HepG2 (cell line): ENCODE measurements around the gene PRSS36. TPM values are rescaled to one million over a fixed set of nuclear protein-coding genes. Genes with fewer than 3 reads are reported as not detected.

Experiments
- AGO2 ChIP-seq: fragments of 200-400 bp; formaldehyde crosslinking; optimal IDR thresholded peaks from 2 replicates; pipeline ENCODE3; 2017; ENCODE audit warnings: mild to moderate bottlenecking, low read depth, low read length, moderate library complexity
- BCL6 ChIP-seq: IDR thresholded peaks from 2 replicates; pipeline ENCODE4 v1.6.1; 2016; ENCODE audit warnings: missing genetic modification reagents, missing compliant biosample characterization
- BRCA1 ChIP-seq: sonication (generic); formaldehyde crosslinking; IDR thresholded peaks from 2 replicates; pipeline ENCODE4 v1.4.0; 2020; ENCODE audit warnings: missing genetic modification reagents
- CREM ChIP-seq, 2 experiments: sonication (generic) in 1 of 2; formaldehyde crosslinking in 1 of 2; IDR thresholded peaks; 2 replicates each; pipeline versions ENCODE4 v1.4.0 to v1.6.1; 2016 to 2020; ENCODE audit warnings: antibody characterized with exemption in 1 of 2, mild to moderate bottlenecking in 1 of 2, missing genetic modification reagents in 1 of 2
- GRHL1 ChIP-seq: sonication (generic); formaldehyde crosslinking; conservative IDR thresholded peaks from 2 replicates; pipeline ENCODE4 v1.8.0; 2022; ENCODE audit warnings: missing genetic modification reagents
- HCFC1 ChIP-seq: fragments of 150-350 bp; IDR thresholded peaks from 2 replicates; pipeline ENCODE4 v1.6.1; 2014; ENCODE audit warnings: low read depth, low read length
- KDM1A ChIP-seq: IDR thresholded peaks from 2 replicates; pipeline ENCODE4 v1.6.1; 2016; ENCODE audit warnings: missing compliant biosample characterization
- MEIS1 ChIP-seq: sonication (generic); formaldehyde crosslinking; IDR thresholded peaks from 2 replicates; pipeline ENCODE4 v1.9.0; 2021; ENCODE audit warnings: mild to moderate bottlenecking, missing genetic modification reagents, moderate library complexity, borderline replicate concordance
- MIER2 ChIP-seq: IDR thresholded peaks from 2 replicates; pipeline ENCODE4 v1.6.1; 2016; ENCODE audit warnings: missing biosample characterization, missing genetic modification reagents
- MZF1 ChIP-seq: sonication (generic); formaldehyde crosslinking; IDR thresholded peaks from 2 replicates; pipeline ENCODE4 v1.8.1; 2023; ENCODE audit warnings: mild to moderate bottlenecking, missing genetic modification reagents, borderline replicate concordance
- NCOA2 ChIP-seq: sonication (generic); formaldehyde crosslinking; IDR thresholded peaks from 2 replicates; pipeline ENCODE4 v1.8.0; 2022; ENCODE audit warnings: inconsistent platforms
- PLRG1 ChIP-seq: fragments of 450-650 bp; conservative IDR thresholded peaks from 2 replicates; pipeline ENCODE4 v1.6.1; 2016
- SALL2 ChIP-seq: sonication (generic); formaldehyde crosslinking; IDR thresholded peaks from 2 replicates; pipeline ENCODE4 v1.8.1; 2023; ENCODE audit warnings: mild to moderate bottlenecking, missing genetic modification reagents, inconsistent platforms
- SMAD1 ChIP-seq: sonication (generic); formaldehyde crosslinking; IDR thresholded peaks from 2 replicates; pipeline ENCODE4 v1.4.0; 2020; ENCODE audit warnings: missing genetic modification reagents, low read depth, mild to moderate bottlenecking, borderline replicate concordance
- SNAPC2 ChIP-seq: sonication (generic); formaldehyde crosslinking; IDR thresholded peaks from 2 replicates; pipeline ENCODE4 v1.8.1; 2022; ENCODE audit warnings: mild to moderate bottlenecking, missing genetic modification reagents
- SP4 ChIP-seq: sonication (generic); formaldehyde crosslinking; IDR thresholded peaks from 2 replicates; pipeline ENCODE4 v1.8.1; 2023; ENCODE audit warnings: mild to moderate bottlenecking, missing genetic modification reagents
- SRSF4 ChIP-seq: fragments of 200-400 bp; formaldehyde crosslinking; IDR thresholded peaks from one replicate; pipeline ENCODE4 v1.6.1; 2018; ENCODE audit warnings: mild to moderate bottlenecking, low read depth, low read length, moderate library complexity; ENCODE audit not compliant: poor library complexity, severe bottlenecking
- STAG1 ChIP-seq: sonication (generic); formaldehyde crosslinking; IDR thresholded peaks from 2 replicates; pipeline ENCODE4 v1.4.0; 2020; ENCODE audit warnings: missing genetic modification reagents
- ZBTB1 ChIP-seq: sonication (generic); formaldehyde crosslinking; IDR thresholded peaks from 2 replicates; pipeline ENCODE4 v1.4.0; 2020; ENCODE audit warnings: missing genetic modification reagents, borderline replicate concordance
- ZMYM4 ChIP-seq: sonication (generic); formaldehyde crosslinking; IDR thresholded peaks from 2 replicates; pipeline ENCODE4 v1.8.1; 2023; ENCODE audit warnings: mild to moderate bottlenecking, missing genetic modification reagents
- ZNF138 ChIP-seq: sonication (generic); formaldehyde crosslinking; IDR thresholded peaks from 2 replicates; pipeline ENCODE4 v1.5.0; 2020; ENCODE audit warnings: mild to moderate bottlenecking, low read depth, missing genetic modification reagents
- ZNF513 ChIP-seq: sonication (generic); formaldehyde crosslinking; conservative IDR thresholded peaks from 2 replicates; pipeline ENCODE4 v1.5.0; 2020; ENCODE audit warnings: missing genetic modification reagents
- ZNF546 ChIP-seq: sonication (generic); formaldehyde crosslinking; conservative IDR thresholded peaks from 2 replicates; pipeline ENCODE4 v1.8.1; 2023; ENCODE audit warnings: mild to moderate bottlenecking, missing genetic modification reagents
- ZNF781 ChIP-seq: sonication (generic); formaldehyde crosslinking; IDR thresholded peaks from 2 replicates; pipeline ENCODE4 v1.5.1; 2020; ENCODE audit warnings: borderline replicate concordance, mild to moderate bottlenecking, missing genetic modification reagents; ENCODE audit errors: not compliant biosample characterization
- polyA plus RNA-seq, 8 experiments: library from polyadenylated mRNA; depleted of rRNA in 3 of 8; stranded (reverse) in 7 of 8; unstranded in 1 of 8; fragments of >200 nt; fragmentation: Illumina TruSeq in 4 of 8; extraction: Trizol in 4 of 8; gene quantifications; 2 replicates each; pipeline versions ENCODE4 v1.2.1 to v1.2.3, GENCODE V29; 2011 to 2016; ENCODE audit warnings: low read depth in 4 of 8, missing spikeins in 1 of 8, mixed read lengths in 1 of 8; ENCODE audit not compliant: insufficient read depth in 1 of 8
- total RNA-seq, 5 experiments: library from RNA; depleted of rRNA; stranded (reverse); fragments of >200 nt; fragmentation: Illumina TruSeq; extraction: Trizol; gene quantifications; 2 replicates each; pipeline ENCODE4 v1.2.3, GENCODE V29; 2016; ENCODE audit warnings: low read depth in 1 of 5
- TF ChIP-seq, protein P1 (sequence below), 2 experiments: fragments of 450-650 bp in 1 of 2; sonication (generic) in 1 of 2; formaldehyde crosslinking; IDR thresholded peaks; 2 replicates each; pipeline versions ENCODE4 v1.5.0 to v1.8.0; 2020 to 2022; ENCODE audit warnings: mild to moderate bottlenecking in 1 of 2, missing genetic modification reagents in 1 of 2
- TF ChIP-seq, protein P2 (sequence below): IDR thresholded peaks from 2 replicates; pipeline ENCODE4 v1.6.1; 2016; ENCODE audit warnings: missing genetic modification reagents, missing compliant biosample characterization

PRSS36 gene
- total and polyA plus RNA-seq, 2 of the 13 experiments (the other 11 are each of a cell fraction or from before 2014, with no cell fraction given): 1.5 to 2.1 TPM

DNA sequence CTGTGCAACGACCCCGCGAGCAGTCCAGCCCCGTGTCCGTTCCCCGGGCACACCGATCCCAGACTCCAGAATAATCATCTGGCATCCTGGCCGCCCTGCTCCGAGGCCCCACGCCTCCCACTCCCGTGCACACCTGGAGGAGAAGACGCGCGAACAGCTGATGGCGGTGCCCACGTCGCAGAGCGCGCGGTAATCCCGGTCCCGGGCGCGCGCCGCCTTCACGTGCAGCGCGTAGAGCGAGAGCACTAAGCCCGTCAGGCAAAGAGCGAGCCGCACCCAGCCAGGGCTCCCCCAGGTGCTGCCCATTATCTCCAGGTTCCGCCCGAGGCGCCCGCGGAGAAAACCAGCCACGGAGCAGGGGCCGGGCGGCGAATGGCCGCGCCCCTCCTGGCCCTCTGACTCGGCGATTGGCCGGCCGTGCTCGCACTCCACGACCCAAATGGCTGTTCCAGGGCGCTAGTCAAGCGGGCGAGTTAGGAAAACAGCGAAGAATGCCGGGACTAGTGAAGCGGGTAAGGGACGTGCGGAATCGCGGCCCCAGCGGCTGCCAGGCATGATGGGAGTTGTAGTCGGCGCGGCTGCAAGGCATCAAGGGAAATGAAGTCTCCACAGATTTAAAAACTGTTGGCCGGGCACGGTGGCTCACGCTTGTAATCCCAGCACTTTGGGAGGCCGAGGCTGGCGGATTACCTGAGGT is 55.3 kb downstream of the PRSS36 start, which contains the start of gene VKORC1 (continued):
- TF ChIP-seq CREM (IDR thresholded peaks at IDR 0.05) (peak; percentile 87), CREM (CRISPR knock-in tag; IDR thresholded peaks at IDR 0.05) (no peak), GRHL1 (no peak), ZNF546 (peak; percentile 89), PLRG1 (no peak), ZNF781 (CRISPR knock-in tag) (peak; percentile 46), MEIS1 (no peak), ZNF513 (CRISPR knock-in tag) (0 out of 2 replicates have a peak, but pooled peaks have one; percentile 36), BCL6 (no peak; the same call in 1 of the 2 replicates), SRSF4 (no peak), ZNF138 (CRISPR knock-in tag) (peak; percentile 55; the same call in 1 of the 2 replicates), ZBTB1 (CRISPR knock-in tag) (0 out of 2 replicates have a peak, but pooled peaks have one; percentile 31), SMAD1 (CRISPR knock-in tag) (peak; percentile 54; the same call in 1 of the 2 replicates), MZF1 (CRISPR knock-in tag) (no peak), STAG1 (CRISPR knock-in tag) (peak; percentile 2), AGO2 (peak; percentile 67), SNAPC2 (CRISPR knock-in tag) (0 out of 2 replicates have a peak, but pooled peaks have one; percentile 3), ZMYM4 (peak; percentile 59; the same call in 1 of the 2 replicates), HCFC1 (peak; percentile 92), NCOA2 (CRISPR knock-in tag) (0 out of 2 replicates have a peak, but pooled peaks have one; percentile 25), BRCA1 (no peak), SALL2 (CRISPR knock-in tag) (peak; percentile 90), MIER2 (CRISPR knock-in tag) (0 out of 2 replicates have a peak, but pooled peaks have one; percentile 53), KDM1A (CRISPR knock-in tag) (peak; percentile 84), SP4 (CRISPR knock-in tag) (peak; percentile 82)
- TF ChIP-seq, protein P1, sequence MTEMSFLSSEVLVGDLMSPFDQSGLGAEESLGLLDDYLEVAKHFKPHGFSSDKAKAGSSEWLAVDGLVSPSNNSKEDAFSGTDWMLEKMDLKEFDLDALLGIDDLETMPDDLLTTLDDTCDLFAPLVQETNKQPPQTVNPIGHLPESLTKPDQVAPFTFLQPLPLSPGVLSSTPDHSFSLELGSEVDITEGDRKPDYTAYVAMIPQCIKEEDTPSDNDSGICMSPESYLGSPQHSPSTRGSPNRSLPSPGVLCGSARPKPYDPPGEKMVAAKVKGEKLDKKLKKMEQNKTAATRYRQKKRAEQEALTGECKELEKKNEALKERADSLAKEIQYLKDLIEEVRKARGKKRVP (CRISPR knock-in tag; IDR thresholded peaks at IDR 0.05): peak in 1 of 2 experiments; percentile 67; a peak in 2 of 4 replicates
- TF ChIP-seq, protein P2, sequence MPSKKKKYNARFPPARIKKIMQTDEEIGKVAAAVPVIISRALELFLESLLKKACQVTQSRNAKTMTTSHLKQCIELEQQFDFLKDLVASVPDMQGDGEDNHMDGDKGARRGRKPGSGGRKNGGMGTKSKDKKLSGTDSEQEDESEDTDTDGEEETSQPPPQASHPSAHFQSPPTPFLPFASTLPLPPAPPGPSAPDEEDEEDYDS: peak; percentile 94
